Heart left ventricle (tissue), 16 donors: ENCODE data around the gene LIN28A. TPM values are rescaled to one million over a fixed set of nuclear protein-coding genes. Genes with fewer than 3 reads are reported as not detected.
"Not testable (repeated sequence)": the region's sequence is repeated elsewhere in the genome, so short reads cannot be mapped to it uniquely, and the experiment has no call there.

Source experiments
- ATAC-seq, 4 donors: fragments of 200-7000 bp; cut with Tn5 transposase; one replicate each; pipeline ENCODE4 v1.9.1; 2020 to 2022; ENCODE audit warnings: moderate library complexity in 4 of 4, mild to moderate bottlenecking in 3 of 4, moderate number of reproducible peaks in 1 of 4
- DNase-seq, 5 donors: peaks; one replicate each; pipeline ENCODE4 v3.0.0-alpha.2; 2020
- H3K27ac ChIP-seq, 12 donors: fragments of 200-600 bp; sonication (generic) in 4 of 12; one replicate each; pipeline versions ENCODE4 v1.5.0 to v1.8.0; 2016 to 2022; ENCODE audit warnings: mild to moderate bottlenecking in 2 of 12
- H3K27me3 ChIP-seq, 9 donors: fragments of 200-600 bp; sonication (generic) in 2 of 9; one replicate each; pipeline versions ENCODE4 v1.5.1 to v1.8.0; 2016 to 2022; ENCODE audit warnings: mild to moderate bottlenecking in 3 of 9
- H3K36me3 ChIP-seq, 9 donors: fragments of 200-600 bp; sonication (generic) in 2 of 9; one replicate each; pipeline versions ENCODE4 v1.5.0 to v1.8.0; 2018 to 2022; ENCODE audit warnings: mild to moderate bottlenecking in 2 of 9
- H3K4me1 ChIP-seq, 12 donors: fragments of 200-600 bp; sonication (generic) in 4 of 12; one replicate each; pipeline versions ENCODE4 v1.5.0 to v1.8.0; 2016 to 2022; ENCODE audit warnings: mild to moderate bottlenecking in 3 of 12
- H3K4me3 ChIP-seq, 12 donors: fragments of 200-600 bp; sonication (generic) in 4 of 12; one replicate each; pipeline versions ENCODE4 v1.5.0 to v1.8.0; 2017 to 2022; ENCODE audit warnings: mild to moderate bottlenecking in 9 of 12, moderate library complexity in 4 of 12
- H3K9me3 ChIP-seq, 12 donors: fragments of 200-600 bp; sonication (generic) in 4 of 12; one replicate each; pipeline versions ENCODE4 v1.5.0 to v1.8.0; 2016 to 2022; ENCODE audit warnings: mild to moderate bottlenecking in 1 of 12
- POLR2A ChIP-seq, 2 donors: fragments of 450-650 bp; IDR thresholded peaks; one replicate each; pipeline ENCODE4 v1.6.1; 2017; ENCODE audit warnings: antibody characterized with exemption in 2 of 2, mild to moderate bottlenecking in 2 of 2, moderate library complexity in 2 of 2
- WGBS, 4 donors: extraction: QIAGEN DNeasy Blood & Tissue Kit in 2 of 4; methylation state at CpG; one replicate each; pipeline versions ENCODE4 v1.1.5 to v1.1.7; 2013 to 2018; 5-methylcytosine and 5-hydroxymethylcytosine counted together
- intact Hi-C, 10 donors: fragments of 100-400 bp; cut with DNase I; formaldehyde crosslinking; loops; one replicate each; pipeline versions ENCODE4 v1.11.1 to v1.14.2; 2022
- polyA plus RNA-seq, 2 donors: library from polyadenylated mRNA; stranded (reverse); fragments of 200-250 nt; gene quantifications; one replicate each; pipeline ENCODE4 v1.2.3, GENCODE V29; 2013
- total RNA-seq, 9 donors: library from RNA; depleted of rRNA in 2 of 9; stranded (reverse); fragments of >200 nt in 2 of 9; fragmentation: NEBNext Ultra II Directional in 3 of 9; extraction: Animal tissue kit (Norgen Biotek cat#: 25700) in 3 of 9; gene quantifications; one replicate each; pipeline versions ENCODE4 v1.1.0 to v1.2.4, GENCODE V29; 2016 to 2023
- TF ChIP-seq, protein P1 (sequence below), 12 donors: fragments of 200-600 bp; sonication (generic) in 4 of 12; IDR thresholded peaks; one replicate each; pipeline versions ENCODE4 v1.5.0 to v1.8.0; 2018 to 2022; ENCODE audit warnings: antibody characterized with exemption in 12 of 12, mild to moderate bottlenecking in 5 of 12
- donor health status: ischemic (EF 13 %, LVEDD 7.1; RV severe dilation, severe dysfunction).
- donor health status: healthy with polysubstance abuse.
- donor health status: DM: no; HTN: yes; CAD: no.
- donor health status: DM: no; HTN: no; CAD: no.
- donor health status: ischemic (EF 25% LVEDD 6.9; RV normal size, moderate dysfunction).
- donor health status: ischemic (EF 25% LVEDD 5.7; RV mildly dilated, moderate dysfunction).
- donor health status: healthy.
- donor health status: DM: yes; HTN: yes; CAD: no.
- donor health status: ischemic (EF 35%, LVEDD 5.7; RV mildly dilated, moderate dysfunction).
- donor health status: nonischemic (EF 11% LVEDD 7.7; RV severe dilation, severe dysfunction).
- donor health status: DM: yes; HTN: yes; CAD: no.
- donor health status: PGD.
- donor health status: ischemic (EF 29% LVEDD 5.4; RV normal size, mild dysfunction).
- donor health status: nonischemic (EF 23%, LVEDD 6.1; RV moderate dilation, normal function).

LIN28A gene
- total and polyA plus RNA-seq, 11 donors, result 0.15 TPM; not detected in 10

DNA sequence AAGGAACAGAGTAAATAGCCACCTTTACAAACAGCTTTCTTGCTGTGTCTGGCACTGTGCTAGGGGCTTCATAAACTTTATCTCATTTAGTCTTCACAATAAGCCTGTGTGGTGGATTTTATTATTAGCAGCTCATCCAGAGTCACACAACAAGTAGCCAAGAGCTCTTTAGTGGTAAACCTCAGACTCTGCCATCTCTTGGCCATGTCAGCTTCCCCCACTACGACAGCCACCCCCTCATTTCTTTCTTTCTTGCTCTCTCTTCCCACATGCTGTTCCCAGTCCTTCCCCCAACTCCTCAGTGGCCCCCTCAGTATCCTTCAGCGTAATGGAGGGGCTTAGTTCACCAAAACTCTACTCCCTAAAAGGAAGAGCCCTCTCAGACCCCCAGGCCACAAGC is 36.8 kb upstream of the LIN28A start:
- Histone ChIP-seq H3K27me3 (peaks cover 0 to 11% (median 0%) of the 10 kb centered on the region in 9 donors), H3K4me1 (peaks cover 0 to 45% (median 0%) of the 10 kb centered on the region in 12 donors), H3K27ac (peak overlapping the region in 1 of 12 donors; percentile 52), H3K9me3 (no peaks in the 10 kb centered on the region), H3K36me3 (no peaks in the 10 kb centered on the region), H3K4me3 (no peak overlapping the region)
- 34 to 56% (median 41%) methylated on average over 2 of the region's 2 CpGs for WGBS, 4 donors
- ATAC-seq (no peak), DNase-seq (no peak)
- intact Hi-C loops, result no loop called here
- TF ChIP-seq, protein P1, sequence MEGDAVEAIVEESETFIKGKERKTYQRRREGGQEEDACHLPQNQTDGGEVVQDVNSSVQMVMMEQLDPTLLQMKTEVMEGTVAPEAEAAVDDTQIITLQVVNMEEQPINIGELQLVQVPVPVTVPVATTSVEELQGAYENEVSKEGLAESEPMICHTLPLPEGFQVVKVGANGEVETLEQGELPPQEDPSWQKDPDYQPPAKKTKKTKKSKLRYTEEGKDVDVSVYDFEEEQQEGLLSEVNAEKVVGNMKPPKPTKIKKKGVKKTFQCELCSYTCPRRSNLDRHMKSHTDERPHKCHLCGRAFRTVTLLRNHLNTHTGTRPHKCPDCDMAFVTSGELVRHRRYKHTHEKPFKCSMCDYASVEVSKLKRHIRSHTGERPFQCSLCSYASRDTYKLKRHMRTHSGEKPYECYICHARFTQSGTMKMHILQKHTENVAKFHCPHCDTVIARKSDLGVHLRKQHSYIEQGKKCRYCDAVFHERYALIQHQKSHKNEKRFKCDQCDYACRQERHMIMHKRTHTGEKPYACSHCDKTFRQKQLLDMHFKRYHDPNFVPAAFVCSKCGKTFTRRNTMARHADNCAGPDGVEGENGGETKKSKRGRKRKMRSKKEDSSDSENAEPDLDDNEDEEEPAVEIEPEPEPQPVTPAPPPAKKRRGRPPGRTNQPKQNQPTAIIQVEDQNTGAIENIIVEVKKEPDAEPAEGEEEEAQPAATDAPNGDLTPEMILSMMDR (IDR thresholded peaks at IDR 0.05), result no peak
- no peak for TF ChIP-seq POLR2A (IDR thresholded peaks at IDR 0.05)

DNA sequence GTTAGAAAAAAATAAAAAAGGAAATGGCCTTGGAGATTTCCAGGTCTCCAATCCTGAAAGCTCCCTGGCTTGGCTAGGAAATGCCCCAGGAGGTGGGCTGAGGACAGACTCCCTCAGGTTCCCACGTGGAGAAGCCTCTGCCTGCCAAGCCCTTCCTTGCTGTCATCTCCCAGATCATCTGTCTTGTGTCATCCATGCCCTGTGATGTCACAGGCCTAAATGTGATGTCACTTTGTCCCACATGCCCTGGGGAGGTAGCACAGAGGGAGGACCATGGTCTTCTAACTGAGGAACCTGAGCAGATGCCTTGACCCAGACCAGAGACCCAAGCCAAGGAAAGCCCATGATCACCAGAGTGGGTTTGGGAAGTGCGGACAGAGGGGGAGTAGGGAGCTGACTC is 36.3 kb upstream of the LIN28A start:
- H3K9me3 ChIP-seq, H3K36me3 ChIP-seq, ATAC-seq, DNase-seq, intact Hi-C loops, H3K4me3 ChIP-seq, H3K27me3 ChIP-seq: not testable (repeated sequence)
- H3K27ac ChIP-seq, result peak overlapping the region in 1 of 12 donors; percentile 52
- WGBS, 4 donors, result 46 to 60% (median 54%) methylated on average over 2 of the region's 2 CpGs
- peaks cover 0 to 50% (median 0%) of the 10 kb centered on the region in 12 donors for H3K4me1 ChIP-seq

- 54 to 72% (median 58%) methylated on average over 6 of the region's 6 CpGs for WGBS, 4 donors
- H3K27ac ChIP-seq, result peak overlapping the region in 1 of 12 donors; percentile 52
These were observed 35.5 kb upstream of the LIN28A start for GRCh38 chr1:26375081-26375480.

GRCh38 chr1:26376050-26376449 is 34.6 kb upstream of the LIN28A start:
- peaks cover 0 to 53% (median 0%) of the 10 kb centered on the region in 12 donors for H3K4me1 ChIP-seq
- H3K27me3 ChIP-seq, result peaks cover 0 to 11% (median 0%) of the 10 kb centered on the region in 9 donors
- no peak overlapping the region for H3K4me3 ChIP-seq
- intact Hi-C loops, result no loop called here
- WGBS, 4 donors, result 87 to 92% (median 91%) methylated on average over 4 of the region's 4 CpGs
- no peaks in the 10 kb centered on the region for H3K36me3 ChIP-seq
- no peak overlapping the region for H3K27ac ChIP-seq
- DNase-seq (no peak), ATAC-seq (no peak)
- TF ChIP-seq, protein P1 (IDR thresholded peaks at IDR 0.05), result no peak
- TF ChIP-seq POLR2A (IDR thresholded peaks at IDR 0.05), result no peak
- no peaks in the 10 kb centered on the region for H3K9me3 ChIP-seq

More at GRCh38 chr1:26375081-26375480, 35.5 kb upstream of the LIN28A start:
- intact Hi-C loops, result no loop called here
- Histone ChIP-seq H3K9me3 (no peaks in the 10 kb centered on the region), H3K36me3 (no peaks in the 10 kb centered on the region), H3K4me3 (no peak overlapping the region), H3K4me1 (peaks cover 0 to 53% (median 0%) of the 10 kb centered on the region in 12 donors), H3K27me3 (peaks cover 0 to 8% (median 0%) of the 10 kb centered on the region in 9 donors)
- TF ChIP-seq POLR2A (IDR thresholded peaks at IDR 0.05), result no peak
- TF ChIP-seq, protein P1 (IDR thresholded peaks at IDR 0.05), result no peak
- ATAC-seq (no peak), DNase-seq (no peak)
